H1 (cell line): ENCODE data around the gene C14orf119. TPM values are rescaled to one million over a fixed set of nuclear protein-coding genes. Genes with fewer than 3 reads are reported as not detected.

Experiments used
- CTCF ChIA-PET: fragments of 300-600 bp; sonication (Branson Sonifier 250); formaldehyde crosslinking; loops from one replicate; lab custom pipeline; 2021; ENCODE audit not compliant: partially characterized antibody; lab: Charles Lee
- POLR2A ChIA-PET: fragments of 300-600 bp; sonication (Branson Sonifier 250); formaldehyde crosslinking; loops from one replicate; lab custom pipeline; 2021; ENCODE audit warnings: inconsistent platforms; ENCODE audit not compliant: partially characterized antibody; lab: Charles Lee
- DNase-seq, 2 experiments: peaks; one replicate each; pipeline versions ENCODE4 v3.0.0 to v3.0.0-alpha.2; 2010 to 2022; ENCODE audit warnings: low spot score in 2 of 2, low read depth in 1 of 2, mixed read lengths in 1 of 2
- FAIRE-seq: peaks from 2 replicates; lab custom pipeline; 2011; peaks lifted over from hg19 to GRCh38; lab: Jason Lieb, UNC
- H2AFZ ChIP-seq: 2 replicates; pipeline ENCODE4 v1.8.1; 2012; ENCODE audit warnings: low read length, inconsistent platforms
- H2AK5ac ChIP-seq: 2 replicates; pipeline ENCODE4 v1.6.1; 2013; ENCODE audit warnings: low read depth, low read length
- H2BK120ac ChIP-seq: replicated peaks from 2 replicates; pipeline ENCODE3; 2013; ENCODE audit warnings: low read depth, low read length, inconsistent platforms
- H2BK12ac ChIP-seq: 2 replicates; pipeline ENCODE4 v1.6.1; 2013; ENCODE audit warnings: low read depth, low read length
- H2BK15ac ChIP-seq: 2 replicates; pipeline ENCODE4 v1.6.1; 2013; ENCODE audit warnings: low read length
- H2BK20ac ChIP-seq: 2 replicates; pipeline ENCODE4 v1.6.1; 2013; ENCODE audit warnings: low read length
- H2BK5ac ChIP-seq: 2 replicates; pipeline ENCODE4 v1.6.1; 2013; ENCODE audit warnings: low read depth, low read length
- H3K14ac ChIP-seq: 2 replicates; pipeline ENCODE4 v1.6.1; 2013; ENCODE audit warnings: inconsistent platforms; ENCODE audit not compliant: insufficient read length
- H3K18ac ChIP-seq: 2 replicates; pipeline ENCODE4 v1.6.1; 2013; ENCODE audit warnings: low read length; ENCODE audit errors: extremely low read depth
- H3K23ac ChIP-seq: 2 replicates; pipeline ENCODE4 v1.6.1; 2013; ENCODE audit warnings: inconsistent platforms; ENCODE audit not compliant: insufficient read length
- H3K23me2 ChIP-seq: 2 replicates; pipeline ENCODE4 v1.6.1; 2013; ENCODE audit warnings: low read depth, low read length
- H3K27ac ChIP-seq: 2 replicates; pipeline ENCODE4 v1.6.1; 2011; ENCODE audit warnings: low read depth, low read length, inconsistent platforms
- H3K27me3 ChIP-seq, 4 experiments: replicated peaks in 1 of 4; 1 replicate in 1 of 4; 2 replicates in 3 of 4; pipeline versions ENCODE4 v1.6.1 to v1.8.1; 2011 to 2013; ENCODE audit warnings: low read length in 3 of 4, mild to moderate bottlenecking in 3 of 4, inconsistent platforms in 2 of 4, mixed read lengths in 2 of 4, moderate library complexity in 1 of 4; ENCODE audit not compliant: control insufficient read depth in 3 of 4, insufficient read depth in 3 of 4; ENCODE audit errors: extremely low read depth in 1 of 4
- H3K36me3 ChIP-seq, 4 experiments: 2 replicates each; pipeline versions ENCODE4 v1.6.1 to v1.8.1; 2011 to 2013; ENCODE audit warnings: mild to moderate bottlenecking in 4 of 4, low read length in 3 of 4, moderate library complexity in 2 of 4, control low read depth in 1 of 4, inconsistent platforms in 1 of 4; ENCODE audit not compliant: insufficient read depth in 4 of 4, control insufficient read depth in 2 of 4
- H3K4ac ChIP-seq: replicated peaks from 2 replicates; pipeline ENCODE3; 2013; ENCODE audit warnings: low read length, low read depth, mixed read lengths, inconsistent platforms; ENCODE audit not compliant: insufficient read length
- H3K4me1 ChIP-seq, 4 experiments: replicated peaks in 1 of 4; 1 replicate in 1 of 4; 2 replicates in 3 of 4; pipeline versions ENCODE4 v1.6.1 to v1.8.1; 2011 to 2013; ENCODE audit warnings: low read length in 3 of 4, inconsistent platforms in 2 of 4, mixed read lengths in 1 of 4; ENCODE audit not compliant: insufficient read depth in 4 of 4, control insufficient read depth in 3 of 4
- H3K4me2 ChIP-seq, 2 experiments: 2 replicates each; pipeline versions ENCODE4 v1.6.1 to v1.8.1; 2011 to 2013; ENCODE audit warnings: low read depth in 2 of 2, low read length in 2 of 2, control low read depth in 1 of 2, inconsistent platforms in 1 of 2, mild to moderate bottlenecking in 1 of 2; ENCODE audit not compliant: insufficient read depth in 1 of 2
- H3K4me3 ChIP-seq, 4 experiments: fragments of 200-600, 300-600 bp in 1 of 4; sonication (generic), shearing (Covaris generic), sonication (Bioruptor Twin) in 1 of 4; 2 replicates each; pipeline versions ENCODE4 v1.5.1 to v1.8.1; 2011 to 2016; ENCODE audit warnings: low read length in 4 of 4, low read depth in 3 of 4, control low read depth in 2 of 4, inconsistent platforms in 2 of 4, mild to moderate bottlenecking in 2 of 4, mixed read lengths in 1 of 4, moderate library complexity in 1 of 4; ENCODE audit not compliant: insufficient read depth in 2 of 4; ENCODE audit errors: extremely low read depth in 1 of 4
- H3K56ac ChIP-seq: replicated peaks from 2 replicates; pipeline ENCODE3; 2013; ENCODE audit warnings: low read depth, mild to moderate bottlenecking, mixed read lengths, low read length, inconsistent platforms; ENCODE audit not compliant: insufficient read length
- H3K79me1 ChIP-seq: 2 replicates; pipeline ENCODE4 v1.6.1; 2013; ENCODE audit warnings: low read depth, low read length, control low read depth
- H3K79me2 ChIP-seq, 2 experiments: 2 replicates each; pipeline versions ENCODE4 v1.6.1 to v1.8.1; 2012 to 2013; ENCODE audit warnings: low read length in 2 of 2, mild to moderate bottlenecking in 2 of 2, inconsistent platforms in 1 of 2; ENCODE audit not compliant: insufficient read depth in 2 of 2, control insufficient read depth in 1 of 2
- H3K9ac ChIP-seq, 4 experiments: replicated peaks in 1 of 4; 1 replicate in 1 of 4; 2 replicates in 3 of 4; pipeline versions ENCODE4 v1.6.1 to v1.8.1; 2011 to 2013; ENCODE audit warnings: low read depth in 3 of 4, low read length in 3 of 4, control low read depth in 2 of 4, mild to moderate bottlenecking in 2 of 4, moderate library complexity in 2 of 4, inconsistent platforms in 1 of 4; ENCODE audit errors: extremely low read depth in 1 of 4
- H3K9me3 ChIP-seq, 2 experiments: 2 replicates each; pipeline versions ENCODE4 v1.6.1 to v1.8.1; 2012 to 2013; ENCODE audit warnings: mild to moderate bottlenecking in 2 of 2, moderate library complexity in 2 of 2, control low read depth in 1 of 2, inconsistent platforms in 1 of 2, low read depth in 1 of 2, low read length in 1 of 2, mixed read lengths in 1 of 2; ENCODE audit not compliant: insufficient read depth in 2 of 2
- H4K20me1 ChIP-seq, 2 experiments: replicated peaks in 1 of 2; 2 replicates each; pipeline versions ENCODE3 to v1.8.1; 2011 to 2013; ENCODE audit warnings: inconsistent platforms in 2 of 2, low read length in 2 of 2, mild to moderate bottlenecking in 1 of 2; ENCODE audit not compliant: insufficient read depth in 2 of 2, control insufficient read depth in 1 of 2
- H4K5ac ChIP-seq: 2 replicates; pipeline ENCODE4 v1.6.1; 2013; ENCODE audit warnings: low read length, low read depth, mixed read lengths, inconsistent platforms; ENCODE audit not compliant: insufficient read length
- H4K8ac ChIP-seq: 2 replicates; pipeline ENCODE4 v1.8.0; 2013; ENCODE audit warnings: mild to moderate bottlenecking, moderate library complexity, low read length, inconsistent platforms; ENCODE audit not compliant: insufficient read depth; ENCODE audit errors: extremely low read depth
- H4K91ac ChIP-seq: replicated peaks from 2 replicates; pipeline ENCODE3; 2013; ENCODE audit warnings: low read length, mixed read lengths, inconsistent platforms; ENCODE audit not compliant: insufficient read length
- JUN ChIP-seq: IDR thresholded peaks from 2 replicates; pipeline ENCODE4 v1.6.1; 2011; ENCODE audit warnings: low read depth, mild to moderate bottlenecking, improper control_type of control experiment, low read length
- POLR2A ChIP-seq, 2 experiments: IDR thresholded peaks; 1 replicate in 1 of 2; 2 replicates in 1 of 2; pipeline ENCODE4 v1.6.1; 2011; ENCODE audit warnings: low read depth in 2 of 2, low read length in 2 of 2, mild to moderate bottlenecking in 2 of 2; ENCODE audit errors: control extremely low read depth in 1 of 2
- RBBP5 ChIP-seq: IDR thresholded peaks from 2 replicates; pipeline ENCODE4 v1.7.1; 2012; ENCODE audit warnings: low read depth, mild to moderate bottlenecking, inconsistent platforms, low read length, moderate library complexity, borderline replicate concordance
- TAF7 ChIP-seq: optimal IDR thresholded peaks from 2 replicates; pipeline ENCODE3; 2011; ENCODE audit warnings: low read depth, mild to moderate bottlenecking, inconsistent platforms, low read length, moderate library complexity, borderline replicate concordance
- WGBS, 2 experiments: shearing (Covaris generic) in 1 of 2; methylation state at CpG; one replicate each; pipeline versions ENCODE4 v1.1.6 to v1.1.7; 2013 to 2015; ENCODE audit warnings: low lambda C conversion rate in 2 of 2, mixed read lengths in 2 of 2, inconsistent platforms in 1 of 2, low coverage in 1 of 2, missing lambda C conversion rate in 1 of 2; ENCODE audit not compliant: insufficient replicate concordance in 2 of 2, insufficient coverage in 1 of 2, insufficient read length in 1 of 2; ENCODE audit errors: extremely low coverage in 1 of 2, missing lambda C conversion rate in 1 of 2; 5-methylcytosine and 5-hydroxymethylcytosine counted together
- polyA plus RNA-seq, 7 experiments: library from polyadenylated mRNA; depleted of rRNA in 3 of 7; stranded (reverse) in 5 of 7; unstranded in 2 of 7; fragments of >200 nt in 5 of 7; fragments of 200-250 nt in 2 of 7; gene quantifications; 1 replicate in 5 of 7; 2 replicates in 1 of 7; 4 replicates in 1 of 7; pipeline versions ENCODE4 v1.2.1 to v1.2.3, GENCODE V29; 2011 to 2013; ENCODE audit warnings: missing spikeins in 2 of 7, mixed read lengths in 2 of 7
- total RNA-seq: library from RNA; stranded (reverse); fragmentation: NEBNext Ultra II Directional; extraction: Animal tissue kit (Norgen Biotek cat#: 25700); gene quantifications from 2 replicates; pipeline ENCODE4 v1.2.1, GENCODE V29; 2021

The C14orf119 gene
- total and polyA plus RNA-seq, 2 of the 8 experiments (the other 6 are each of a cell fraction or from before 2014, with no cell fraction given), result 78.1 to 94.0 TPM

- CTCF ChIA-PET, result interaction anchor here (1.4 kb wide), 2 partner anchors 10 to 33 kb away, joined by 4 to 7 read pairs; no protein-coding TSS in a partner anchor
- Histone ChIP-seq H2BK5ac (no peak overlapping the region), H3K79me2 (peaks cover 0 to 1% of the 10 kb centered on the region in 2 experiments; a peak in 1 of 4 replicates), H2BK120ac (no peak overlapping the region), H3K23me2 (no peaks in the 10 kb centered on the region), H2AFZ (no peak overlapping the region), H3K36me3 (peaks cover 0 to 5% (median 0%) of the 10 kb centered on the region in 4 experiments; a peak in 2 of 8 replicates), H3K18ac (no peak overlapping the region), H3K23ac (no peak overlapping the region), H3K4me1 (peaks cover 6 to 15% (median 9%) of the 10 kb centered on the region in 4 experiments; a peak in 4 of 7 replicates), H2BK15ac (no peak overlapping the region), H2BK20ac (no peak overlapping the region), H3K4ac (no peak overlapping the region), H4K8ac (no peak overlapping the region), H3K56ac (no peak overlapping the region), H2BK12ac (no peak overlapping the region), H3K9me3 (peaks cover 2 to 3% of the 10 kb centered on the region in 2 experiments; a peak in 2 of 4 replicates), H3K79me1 (no peaks in the 10 kb centered on the region; the same call in 1 of the 2 replicates), H3K14ac (no peak overlapping the region), H2AK5ac (no peak overlapping the region), H4K20me1 (no peaks in the 10 kb centered on the region), H3K4me2 (no peak overlapping the region), H3K27me3 (no peaks in the 10 kb centered on the region; a peak in 2 of 7 replicates), H3K4me3 (no peak overlapping the region), H4K91ac (no peak overlapping the region), H4K5ac (no peak overlapping the region), H3K9ac (no peak overlapping the region), H3K27ac (no peak overlapping the region)
- POLR2A ChIA-PET, result interaction anchor here (2.2 to 3.0 kb wide), 2 partner anchors 9 to 32 kb away, joined by 12 to 14 read pairs; partner anchors contain the start of genes ACIN1 and C14orf119
- FAIRE-seq, result no peak
- no peak for DNase-seq
- 95% methylated on average over 4 of the region's 4 CpGs; no CpG with 5 or more reads in 1 of the 2 experiments for WGBS, 2 experiments
- TF ChIP-seq POLR2A (IDR thresholded peaks at IDR 0.05; ENCODE audit: control extremely low read depth in 1 of 2, low read depth in 2 of 2, low read length in 2 of 2), result no peak
- TF ChIP-seq RBBP5, result no peak
- no peak for TF ChIP-seq JUN
- no peak for TF ChIP-seq TAF7
These were observed 8.3 kb downstream of the C14orf119 start for GRCh38 chr14:23103581-23103980.
